NCI-H2081 (cell line): ENCODE data around the gene GPS1.

Source experiments
- DNase-seq, 2 experiments: peaks; one replicate each; lab custom pipeline; 2025; lab: John Stamatoyannopoulos, UW

The GPS1 gene

GRCh38 chr17:82079001-82079677, 27.4 kb downstream of the GPS1 start:
- peak in 1 of 2 experiments; percentile 18 for DNase-seq

- DNase-seq = no peak
These were observed 28.5 kb downstream of the GPS1 start for GRCh38 chr17:82080048-82080788.

GRCh38 chr17:82080789-82081464, 29.2 kb downstream of the GPS1 start:
- no peak for DNase-seq

GRCh38 chr17:82081546-82081945, 29.8 kb downstream of the GPS1 start:
- DNase-seq = no peak

- no peak for DNase-seq
These were observed 30.3 kb downstream of the GPS1 start for GRCh38 chr17:82081966-82082365.

- DNase-seq = no peak
These were observed 30.8 kb downstream of the GPS1 start for GRCh38 chr17:82082456-82082855.

GRCh38 chr17:82083009-82083408, 31.3 kb downstream of the GPS1 start:
- no peak for DNase-seq

- no peak for DNase-seq
These were observed 32.0 kb downstream of the GPS1 start for GRCh38 chr17:82083533-82084359.

- no peak for DNase-seq
These were observed 32.8 kb downstream of the GPS1 start for GRCh38 chr17:82084373-82085030.

GRCh38 chr17:82085031-82085861, 33.5 kb downstream of the GPS1 start:
- DNase-seq = no peak

- DNase-seq = no peak
These were observed 34.5 kb downstream of the GPS1 start for GRCh38 chr17:82085931-82086764.

GRCh38 chr17:82086941-82087906, 35.5 kb downstream of the GPS1 start:
- DNase-seq = no peak

GRCh38 chr17:82087961-82088837, 36.5 kb downstream of the GPS1 start:
- DNase-seq = no peak

GRCh38 chr17:82088838-82089722, 37.4 kb downstream of the GPS1 start:
- no peak for DNase-seq

GRCh38 chr17:82089723-82090548, 38.2 kb downstream of the GPS1 start:
- DNase-seq = no peak
